HG02970 (cell line): ENCODE data around the gene TRMT44.

Source experiments
- ATAC-seq: cut with Tn5 transposase; IDR thresholded peaks from one replicate; pipeline ENCODE4 v1.9.1; 2021; ENCODE audit warnings: mild to moderate bottlenecking, moderate library complexity, moderate number of reproducible peaks; ENCODE audit not compliant: unreplicated experiment, low FRiP score

The TRMT44 gene

DNA sequence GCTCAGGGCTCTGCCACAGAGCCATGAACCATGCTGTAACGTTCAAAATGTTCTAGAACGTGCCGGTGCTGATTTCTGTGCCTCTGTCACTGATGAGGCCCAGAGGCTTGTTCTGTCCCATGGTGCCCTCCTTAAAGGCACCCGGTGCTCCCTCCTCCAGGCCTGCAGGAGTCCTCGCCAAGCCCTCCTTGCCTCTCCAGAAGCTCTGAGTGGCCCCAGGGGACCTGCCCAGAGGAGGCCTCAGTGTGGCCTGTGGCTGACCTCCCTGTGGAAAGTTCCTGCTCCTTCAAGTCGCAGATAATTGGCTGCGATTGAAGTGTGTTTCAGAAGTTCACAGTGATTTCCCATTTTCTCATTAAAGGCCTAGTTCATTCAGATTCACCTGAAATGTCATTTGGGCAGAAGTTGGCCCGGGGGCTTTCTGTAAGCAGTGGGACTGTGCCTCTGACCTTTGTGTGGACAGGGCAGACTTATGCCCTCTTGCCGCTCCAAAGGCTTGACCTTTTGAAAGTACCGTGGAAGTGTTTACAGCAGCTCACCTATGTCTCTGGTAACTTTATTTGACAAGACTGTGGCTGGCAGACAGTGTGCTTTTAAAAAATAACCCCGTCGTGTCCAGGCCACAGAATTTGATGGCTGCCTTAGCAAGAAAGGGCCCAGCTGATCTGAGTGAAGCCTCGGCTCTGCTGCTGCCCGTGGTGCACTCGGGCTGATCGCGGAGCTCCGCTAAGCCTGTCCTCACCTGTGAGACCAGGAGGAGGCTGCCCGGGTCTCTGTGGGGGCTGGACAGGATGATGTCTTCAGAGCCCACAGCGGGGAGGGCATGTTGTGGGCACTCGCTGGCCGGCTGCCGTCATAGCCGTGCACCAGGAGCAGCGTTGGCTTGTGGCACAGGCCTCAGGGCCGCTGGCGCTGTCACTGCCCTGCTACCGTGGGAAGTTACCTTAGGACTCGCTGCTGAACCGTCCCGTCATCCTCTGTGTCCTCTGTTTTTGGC is 25.3 kb downstream of the TRMT44 start:
- no peak for ATAC-seq

DNA sequence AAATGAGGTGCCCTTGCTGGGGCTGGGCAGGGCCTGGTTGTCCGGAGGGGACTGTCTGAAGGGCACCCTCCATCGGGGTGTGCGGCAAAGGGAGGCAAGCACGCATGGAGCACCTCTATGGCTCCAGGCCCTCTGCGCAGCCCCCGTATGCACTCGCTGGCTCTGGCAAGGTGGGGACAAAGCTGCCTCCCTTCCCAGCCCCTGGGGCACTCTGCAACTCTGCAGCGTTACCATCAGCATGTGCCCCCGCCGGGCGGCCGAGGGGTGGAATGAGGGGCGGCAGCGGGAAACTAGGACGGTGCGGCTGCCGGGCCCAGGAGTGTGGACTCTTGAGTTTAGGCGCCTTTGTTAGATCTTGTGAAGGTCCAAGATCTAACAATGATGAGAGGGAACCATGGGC is 26.4 kb downstream of the TRMT44 start:
- no peak for ATAC-seq

DNA sequence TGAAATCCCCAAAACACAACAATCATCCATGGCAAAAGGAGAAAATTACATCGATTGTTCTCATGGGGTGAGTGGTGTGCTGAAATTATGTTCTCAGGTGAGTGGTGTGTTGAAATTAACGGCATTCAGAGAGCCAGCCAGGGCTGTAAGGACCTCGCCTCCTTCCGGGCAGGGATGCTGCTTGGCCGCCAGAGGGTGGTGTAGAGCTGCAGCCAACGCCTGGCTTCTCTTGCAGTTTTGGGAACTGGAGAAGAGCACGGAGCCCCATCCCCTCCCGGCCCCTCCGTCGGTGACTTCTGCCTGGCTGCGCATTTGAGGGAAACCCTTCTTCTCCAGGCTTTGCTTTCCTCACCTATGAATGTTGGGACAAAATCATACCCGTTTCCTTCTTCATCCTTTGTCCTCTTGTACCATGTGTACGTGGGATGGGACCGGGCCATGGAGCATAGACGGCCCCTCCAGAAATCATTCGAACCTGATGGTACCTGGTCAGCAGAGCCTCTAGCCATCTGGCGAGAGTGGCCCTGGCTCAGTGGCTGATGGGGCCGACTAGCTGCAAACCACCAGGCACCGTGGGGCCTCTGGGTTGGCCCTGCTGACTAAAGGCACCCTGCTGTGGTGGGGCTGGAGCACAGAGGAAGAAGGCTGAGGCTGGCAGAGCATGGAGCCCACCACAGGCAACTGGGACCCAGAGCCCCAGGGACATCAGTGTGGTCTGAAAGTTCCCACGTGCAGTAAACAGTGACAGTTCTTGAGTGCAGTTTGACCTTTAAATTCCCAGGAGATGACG is 28.4 kb downstream of the TRMT44 start:
- ATAC-seq: no peak

DNA sequence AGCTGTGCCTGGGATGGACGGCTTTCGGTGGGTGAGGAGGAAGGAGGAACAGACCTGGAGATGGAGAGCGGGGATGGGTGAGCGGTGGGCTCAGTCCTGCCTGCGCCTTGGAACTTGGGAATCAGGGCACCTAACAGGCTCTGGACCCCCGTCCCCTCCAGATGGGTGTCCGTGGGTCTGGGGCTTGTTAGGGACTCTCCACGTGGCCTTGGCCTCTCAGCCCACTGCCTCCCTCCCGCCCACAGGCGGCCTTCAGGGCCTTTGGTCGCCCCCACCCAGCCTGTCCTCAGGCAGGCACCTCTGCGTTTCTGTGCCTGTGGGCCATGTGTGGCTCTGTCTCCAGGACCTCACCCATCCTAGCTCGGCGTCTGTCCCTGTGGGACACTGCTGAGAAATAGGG is 29.0 kb downstream of the TRMT44 start:
- ATAC-seq: no peak

DNA sequence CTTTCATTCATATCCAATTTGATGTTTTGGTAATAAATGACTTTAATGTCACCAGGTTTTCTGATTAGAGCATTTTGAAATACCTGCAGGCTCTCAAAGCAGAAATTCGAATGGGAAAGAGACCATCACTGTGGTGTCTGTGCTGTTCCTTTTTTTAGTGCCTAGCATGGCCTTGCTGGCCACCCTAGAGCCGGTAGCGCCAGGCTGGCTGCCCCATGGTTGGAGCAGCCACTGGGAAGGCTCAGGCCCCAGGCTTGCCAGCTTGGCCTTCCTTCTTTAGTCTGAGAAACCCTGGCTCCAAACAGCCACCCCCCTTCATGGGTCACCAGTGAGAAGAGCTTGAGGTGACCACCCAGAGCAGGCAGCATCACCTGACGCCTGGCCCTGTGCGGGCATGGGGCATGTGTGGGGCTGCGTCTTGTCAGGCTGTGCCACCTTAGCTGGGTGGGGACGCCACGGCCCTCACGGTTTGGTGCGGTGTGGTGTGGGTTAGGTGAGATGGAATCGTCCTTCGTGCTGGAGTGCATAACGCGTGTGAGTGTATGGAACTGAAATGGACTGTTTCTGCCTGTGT is 30.0 kb downstream of the TRMT44 start:
- ATAC-seq: no peak

DNA sequence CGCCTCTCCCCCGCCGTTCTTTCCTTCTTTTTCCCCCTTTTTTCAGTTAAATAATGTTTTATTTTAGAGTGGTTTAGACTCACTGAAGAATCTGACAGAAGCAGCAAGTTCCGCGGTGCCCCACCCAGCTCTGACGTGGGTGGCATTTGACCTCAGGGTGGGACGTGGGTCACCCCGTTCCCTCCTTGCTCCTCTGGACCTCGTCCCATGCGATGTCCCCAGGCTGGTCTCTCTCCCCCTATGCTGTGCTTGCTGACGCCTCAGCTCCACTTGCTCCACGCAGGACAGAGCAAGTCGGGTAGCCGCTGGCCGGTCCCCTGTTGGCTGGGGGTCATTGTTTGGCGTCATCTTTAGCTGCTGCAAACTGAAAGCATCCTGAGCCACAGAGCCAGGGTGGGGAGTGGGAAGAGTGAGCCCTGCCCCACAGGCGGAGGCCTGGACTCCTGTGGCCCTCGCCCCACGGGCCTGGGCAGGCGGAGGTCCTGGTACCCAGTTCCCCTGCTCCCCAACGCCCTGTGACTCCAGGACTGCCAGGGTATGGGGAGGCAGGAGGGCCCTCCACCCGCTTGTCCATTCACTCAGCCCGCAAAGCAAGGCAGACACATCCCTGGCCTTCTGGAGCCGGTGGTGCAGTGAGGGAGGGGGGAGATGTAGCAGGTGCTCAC is 30.8 kb downstream of the TRMT44 start:
- ATAC-seq: no peak

GRCh38 chr4:8472158-8472688 is 31.6 kb downstream of the TRMT44 start:
- no peak for ATAC-seq

DNA sequence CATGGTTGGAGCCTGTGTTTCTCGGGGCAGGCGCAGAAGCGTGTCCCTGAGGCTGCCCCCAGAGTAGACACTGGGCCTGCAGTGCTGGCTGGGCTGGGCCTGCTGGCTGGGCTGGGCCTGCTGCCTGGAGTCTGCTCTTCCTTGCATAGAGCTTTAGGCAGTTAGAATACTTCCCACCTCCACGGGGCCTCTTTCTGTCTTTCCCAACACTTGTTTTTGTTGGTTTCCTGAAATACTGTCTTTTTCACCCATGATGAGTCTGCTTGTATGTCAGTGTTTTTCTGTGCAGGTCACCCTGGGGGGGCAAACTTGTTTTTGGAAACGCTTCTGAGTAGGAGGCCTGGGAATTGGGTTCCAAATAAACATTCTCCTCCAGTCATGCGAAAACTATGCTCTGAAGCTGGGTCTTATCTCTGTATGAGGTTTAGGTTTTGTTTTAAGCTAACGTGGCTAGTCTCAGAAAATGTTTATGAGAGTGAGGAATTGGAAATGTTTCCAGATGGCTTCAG is 32.2 kb downstream of the TRMT44 start:
- ATAC-seq: no peak

GRCh38 chr4:8473198-8473919 is 32.8 kb downstream of the TRMT44 start:
- no peak for ATAC-seq

GRCh38 chr4:8473920-8474590 is 33.5 kb downstream of the TRMT44 start:
- ATAC-seq: no peak

DNA sequence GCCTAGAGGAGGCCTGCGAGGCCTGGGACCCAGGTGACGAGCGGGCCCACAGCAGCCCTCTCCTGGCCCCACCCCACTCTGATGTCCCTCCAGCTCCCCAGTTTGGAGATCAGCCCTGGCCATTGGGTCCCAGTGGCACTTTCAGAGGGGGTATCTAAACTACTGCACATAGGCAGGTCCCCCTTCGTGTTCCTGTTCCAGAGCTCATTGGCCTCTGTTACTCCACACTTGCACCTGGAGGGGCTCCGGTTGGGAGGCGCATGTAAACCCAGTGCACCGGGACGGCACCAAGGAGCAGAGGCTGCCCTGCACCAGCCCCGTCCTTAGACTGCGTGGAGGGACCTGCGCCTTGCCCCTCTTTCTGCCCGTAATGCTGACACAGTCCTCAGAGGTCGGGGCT is 34.3 kb downstream of the TRMT44 start:
- ATAC-seq: no peak

GRCh38 chr4:8475751-8476575 is 35.4 kb downstream of the TRMT44 start:
- no peak for ATAC-seq

GRCh38 chr4:8477095-8477635 is 36.6 kb downstream of the TRMT44 start:
- no peak for ATAC-seq

GRCh38 chr4:8477676-8478075 is 37.1 kb downstream of the TRMT44 start:
- no peak for ATAC-seq

- no peak for ATAC-seq
Measured at GRCh38 chr4:8478371-8478770, 37.8 kb downstream of the TRMT44 start.

GRCh38 chr4:8478801-8479744 is 38.5 kb downstream of the TRMT44 start:
- ATAC-seq: no peak

GRCh38 chr4:8480221-8480620 is 39.6 kb downstream of the TRMT44 start:
- no peak for ATAC-seq
